Small intestine (tissue), 7 donors: ENCODE data around the gene ARPC2. TPM values are rescaled to one million over a fixed set of nuclear protein-coding genes. Genes with fewer than 3 reads are reported as not detected.

Experiments
- DNase-seq, 2 donors: peaks; one replicate each; pipeline versions ENCODE4 v3.0.0 to v3.0.0-alpha.2; 2013
- FAIRE-seq: peaks from 2 replicates; lab custom pipeline; 2012; peaks lifted over from hg19 to GRCh38; lab: Jason Lieb, UNC
- H3K27ac ChIP-seq, 3 donors: one replicate each; pipeline ENCODE4 v1.5.1; 2013; ENCODE audit warnings: low read length in 2 of 3, mild to moderate bottlenecking in 2 of 3, control low read depth in 1 of 3, inconsistent platforms in 1 of 3, low read depth in 1 of 3, moderate library complexity in 1 of 3
- H3K27me3 ChIP-seq, 3 donors: one replicate each; pipeline ENCODE4 v1.6.1; 2013; ENCODE audit warnings: low read length in 3 of 3, inconsistent platforms in 1 of 3; ENCODE audit not compliant: control insufficient read depth in 3 of 3, insufficient read depth in 3 of 3
- H3K36me3 ChIP-seq, 3 donors: one replicate each; pipeline ENCODE4 v1.6.1; 2013; ENCODE audit warnings: low read length in 3 of 3, inconsistent platforms in 1 of 3, low read depth in 1 of 3, mild to moderate bottlenecking in 1 of 3, moderate library complexity in 1 of 3; ENCODE audit not compliant: control insufficient read depth in 3 of 3, insufficient read depth in 2 of 3
- H3K4me1 ChIP-seq, 3 donors: one replicate each; pipeline ENCODE4 v1.6.1; 2013; ENCODE audit warnings: low read length in 2 of 3, inconsistent platforms in 1 of 3, low read depth in 1 of 3, mild to moderate bottlenecking in 1 of 3, moderate library complexity in 1 of 3; ENCODE audit not compliant: control insufficient read depth in 3 of 3, insufficient read depth in 2 of 3
- H3K4me3 ChIP-seq, 3 donors: one replicate each; pipeline ENCODE4 v1.5.1; 2013; ENCODE audit warnings: low read length in 3 of 3, control low read depth in 1 of 3, inconsistent platforms in 1 of 3, low read depth in 1 of 3, mild to moderate bottlenecking in 1 of 3, moderate library complexity in 1 of 3
- H3K9me3 ChIP-seq, 2 donors: one replicate each; pipeline ENCODE4 v1.6.1; 2013; ENCODE audit warnings: low read depth in 1 of 2, low read length in 1 of 2; ENCODE audit not compliant: control insufficient read depth in 2 of 2, insufficient read depth in 1 of 2
- WGBS, 3 donors: extraction: QIAGEN DNeasy Blood & Tissue Kit; methylation state at CpG; one replicate each; pipeline ENCODE4 v1.1.7; 2013; 5-methylcytosine and 5-hydroxymethylcytosine counted together
- polyA plus RNA-seq, 4 donors: library from polyadenylated mRNA; stranded (reverse) in 3 of 4; unstranded in 1 of 4; fragments of 200-250 nt in 3 of 4; fragments of 120-200 nt in 1 of 4; gene quantifications; one replicate each; pipeline versions ENCODE4 v1.2.1 to v1.2.3, GENCODE V29; 2013
- donor health status: healthy with polysubstance abuse.
- donor health status: control.
- donor health status: control.
- donor health status: Bipolar disorder and iron deficiency.
- donor health status: healthy.

ARPC2 gene
- polyA plus RNA-seq, 4 donors: 242 to 300 (median 270) TPM

DNA sequence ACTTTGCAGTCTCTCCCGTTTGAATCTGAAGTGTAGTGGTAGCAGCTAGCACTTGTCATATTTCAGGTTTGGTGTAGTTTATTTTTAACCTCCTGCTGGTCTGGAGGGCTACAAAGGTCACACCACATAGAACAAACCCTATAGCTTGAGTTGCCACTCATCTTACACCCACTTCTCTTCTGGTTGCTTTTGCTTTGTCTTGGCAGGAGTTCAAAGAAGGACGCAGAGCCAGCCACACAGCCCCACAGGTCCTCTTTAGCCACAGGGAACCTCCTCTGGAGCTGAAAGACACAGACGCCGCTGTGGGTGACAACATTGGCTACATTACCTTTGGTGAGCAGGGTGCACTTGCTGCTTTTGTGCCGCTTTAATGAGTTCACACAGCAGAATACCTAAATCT, 28.2 kb downstream of the ARPC2 start:
- Histone ChIP-seq H3K36me3 (peaks cover 33 to 67% (median 45%) of the 10 kb centered on the region in 3 donors), H3K4me3 (no peak overlapping the region), H3K4me1 (peaks cover 0 to 6% (median 0%) of the 10 kb centered on the region in 3 donors), H3K9me3 (no peaks in the 10 kb centered on the region), H3K27ac (no peak overlapping the region), H3K27me3 (no peaks in the 10 kb centered on the region)
- DNase-seq (no peak), FAIRE-seq (no peak)
- 60 to 77% (median 69%) methylated on average over 5 of the region's 5 CpGs for WGBS, 3 donors

DNA sequence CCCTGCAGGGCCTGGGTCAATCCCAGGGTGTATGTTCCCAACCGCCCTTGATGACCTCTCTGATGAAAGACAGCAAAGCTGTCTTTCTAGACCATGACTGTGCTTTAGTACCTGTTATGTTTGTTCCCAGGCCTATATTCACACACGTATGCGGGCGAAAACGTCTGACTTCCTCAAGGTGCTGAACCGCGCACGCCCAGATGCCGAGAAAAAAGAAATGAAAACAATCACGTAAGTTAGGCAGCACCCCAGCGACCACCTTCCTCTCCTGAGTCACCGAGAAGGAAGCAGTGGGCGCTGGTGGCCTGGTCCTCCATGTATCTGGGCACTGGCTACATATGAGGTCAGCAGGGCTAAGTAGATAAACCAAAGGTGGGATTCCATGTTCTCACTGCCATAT, 32.7 kb downstream of the ARPC2 start:
- Histone ChIP-seq H3K4me1 (peaks cover 0 to 5% (median 0%) of the 10 kb centered on the region in 3 donors), H3K36me3 (peaks cover 41 to 86% (median 49%) of the 10 kb centered on the region in 3 donors), H3K27ac (no peak overlapping the region), H3K4me3 (no peak overlapping the region), H3K27me3 (no peaks in the 10 kb centered on the region), H3K9me3 (no peaks in the 10 kb centered on the region)
- DNase-seq (no peak), FAIRE-seq (no peak)
- WGBS, 3 donors: 93 to 96% (median 94%) methylated on average over 13 of the region's 13 CpGs

DNA sequence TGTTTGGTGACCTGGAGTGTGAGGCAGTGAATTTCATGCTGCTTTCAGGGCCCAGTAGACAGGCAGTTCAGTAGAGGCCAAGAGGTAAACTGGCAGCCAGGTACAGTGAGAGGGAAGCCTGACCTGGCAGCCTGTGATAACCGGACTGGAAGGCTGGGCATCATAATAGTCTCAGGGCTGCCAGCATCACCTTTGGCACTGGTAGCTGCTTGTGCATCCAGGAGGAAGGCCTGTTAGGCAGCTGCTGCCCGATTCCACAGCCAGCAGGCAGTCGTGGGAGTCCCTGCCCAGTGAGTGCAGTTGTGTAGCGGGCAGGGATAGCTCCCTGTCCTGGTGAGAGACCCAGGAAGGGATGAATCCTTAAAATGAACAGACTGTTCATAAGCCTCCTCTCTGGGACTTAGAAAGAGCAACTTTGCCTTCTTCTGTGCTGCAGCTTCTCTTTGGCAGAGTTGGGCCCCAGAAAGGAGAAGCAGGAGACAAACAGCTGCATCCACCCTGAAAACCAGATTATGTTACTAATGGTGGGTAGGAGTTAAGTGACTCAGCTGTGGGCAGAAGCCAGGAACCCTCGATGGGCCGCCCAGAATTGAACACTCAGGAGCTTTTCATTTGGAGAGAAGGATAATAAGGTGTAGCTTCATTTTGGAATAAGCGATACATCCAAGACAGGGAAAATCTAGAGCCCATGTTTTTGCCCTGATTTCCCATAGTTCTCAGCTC, 35.7 kb downstream of the ARPC2 start:
- H3K4me1 ChIP-seq: peaks cover 0 to 3% (median 0%) of the 10 kb centered on the region in 3 donors
- no peaks in the 10 kb centered on the region for H3K9me3 ChIP-seq
- DNase-seq (no peak), FAIRE-seq (no peak)
- H3K36me3 ChIP-seq: peaks cover 33 to 76% (median 45%) of the 10 kb centered on the region in 3 donors
- no peak overlapping the region for H3K4me3 ChIP-seq
- 63 to 75% (median 74%) methylated on average over 7 of the region's 7 CpGs for WGBS, 3 donors
- no peak overlapping the region for H3K27ac ChIP-seq
- H3K27me3 ChIP-seq: no peaks in the 10 kb centered on the region

DNA sequence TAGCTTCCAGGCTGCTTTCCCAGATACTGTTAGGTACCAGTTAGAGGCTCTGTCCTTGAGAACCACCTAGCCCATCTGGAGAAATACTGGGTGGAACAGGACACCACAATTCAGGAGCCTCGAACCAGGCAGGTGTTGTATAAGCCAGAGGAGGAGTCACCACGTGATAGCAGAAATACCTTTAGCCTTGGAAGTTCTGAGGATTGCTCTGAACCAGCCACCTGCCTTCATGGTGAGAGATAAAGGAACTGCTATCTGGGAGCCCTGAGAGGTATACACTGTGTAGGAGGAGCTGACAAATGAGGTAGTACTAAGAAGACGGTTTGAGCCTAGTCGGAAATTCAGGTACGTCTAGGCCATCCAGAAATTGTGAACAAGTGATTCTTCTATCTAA, 36.2 kb downstream of the ARPC2 start:
- Histone ChIP-seq H3K9me3 (no peaks in the 10 kb centered on the region), H3K27ac (no peak overlapping the region), H3K4me1 (peaks cover 0 to 3% (median 0%) of the 10 kb centered on the region in 3 donors), H3K4me3 (no peak overlapping the region), H3K27me3 (no peaks in the 10 kb centered on the region), H3K36me3 (peaks cover 27 to 71% (median 43%) of the 10 kb centered on the region in 3 donors)
- no peak for FAIRE-seq
- peak in 1 of 2 donors; percentile 61 for DNase-seq
- WGBS, 3 donors: 17 to 63% (median 37%) methylated on average over 5 of the region's 5 CpGs

DNA sequence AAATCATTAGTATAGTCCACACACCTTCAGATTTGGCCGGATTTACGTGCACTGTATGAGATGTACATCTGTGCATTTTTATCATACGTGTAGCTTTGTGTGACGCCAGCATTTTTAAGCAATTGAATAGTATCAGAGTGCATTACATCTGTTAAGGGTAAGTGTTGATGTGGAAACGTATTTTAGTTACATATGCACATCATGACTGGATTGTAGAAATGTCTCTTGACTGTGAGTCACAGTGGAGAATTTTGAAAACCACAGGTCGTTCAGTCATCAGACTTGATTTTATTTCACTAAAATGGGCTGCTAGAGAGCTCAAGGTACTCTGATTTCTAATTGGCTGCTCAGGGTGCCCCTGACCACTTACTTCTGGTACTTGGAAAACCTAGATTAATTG, 38.5 kb downstream of the ARPC2 start:
- H3K27ac ChIP-seq: no peak overlapping the region
- 71 to 92% (median 84%) methylated on average over 6 of the region's 6 CpGs for WGBS, 3 donors
- peaks cover 12 to 52% (median 31%) of the 10 kb centered on the region in 3 donors for H3K36me3 ChIP-seq
- H3K4me1 ChIP-seq: peaks cover 0 to 6% (median 0%) of the 10 kb centered on the region in 3 donors
- no peak for DNase-seq
- H3K9me3 ChIP-seq: no peaks in the 10 kb centered on the region
- no peaks in the 10 kb centered on the region for H3K27me3 ChIP-seq
- H3K4me3 ChIP-seq: no peak overlapping the region
- FAIRE-seq: no peak

DNA sequence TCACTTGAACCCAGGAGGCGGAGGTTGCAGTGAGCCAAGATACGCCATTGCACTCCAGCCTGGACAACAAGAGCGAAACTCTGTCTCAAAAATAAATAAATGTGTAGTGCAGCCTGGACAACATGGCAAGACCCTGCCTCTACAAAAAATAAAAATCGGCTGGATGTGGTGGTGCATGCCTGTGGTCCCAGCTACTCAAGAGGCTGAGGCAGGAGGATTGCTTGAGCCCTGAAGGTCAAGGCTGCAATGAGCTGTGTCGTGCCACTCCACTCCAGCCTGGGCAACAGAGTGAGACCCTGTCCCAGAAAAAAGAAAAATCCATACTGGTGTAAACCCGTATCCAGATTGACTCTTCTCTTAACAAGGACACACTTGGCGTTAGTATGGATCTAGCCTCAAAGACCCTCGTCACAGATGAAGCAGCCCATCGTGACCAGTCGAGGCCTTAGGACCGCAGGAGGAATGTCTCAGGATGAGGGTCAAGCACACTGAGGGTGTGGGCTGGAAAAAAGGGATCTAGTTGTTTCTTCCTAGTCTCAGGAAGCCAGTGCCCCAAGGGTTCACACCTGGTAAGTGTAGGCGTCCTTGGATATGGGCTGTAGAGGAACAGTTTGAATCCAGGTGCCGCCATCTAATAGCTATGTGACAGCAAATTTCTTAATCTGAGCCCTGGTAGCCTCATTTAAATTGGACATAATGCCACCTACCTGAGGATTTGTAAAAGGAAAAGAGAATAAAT, 39.8 kb downstream of the ARPC2 start:
- peaks cover 12 to 43% (median 21%) of the 10 kb centered on the region in 3 donors for H3K36me3 ChIP-seq
- H3K4me1 ChIP-seq: peaks cover 0 to 20% (median 0%) of the 10 kb centered on the region in 3 donors
- H3K4me3 ChIP-seq: no peak overlapping the region
- DNase-seq (no peak), FAIRE-seq (no peak)
- H3K9me3 ChIP-seq: no peaks in the 10 kb centered on the region
- no peaks in the 10 kb centered on the region for H3K27me3 ChIP-seq
- no peak overlapping the region for H3K27ac ChIP-seq
- WGBS, 3 donors: 90 to 95% (median 94%) methylated on average over 13 of the region's 13 CpGs

DNA sequence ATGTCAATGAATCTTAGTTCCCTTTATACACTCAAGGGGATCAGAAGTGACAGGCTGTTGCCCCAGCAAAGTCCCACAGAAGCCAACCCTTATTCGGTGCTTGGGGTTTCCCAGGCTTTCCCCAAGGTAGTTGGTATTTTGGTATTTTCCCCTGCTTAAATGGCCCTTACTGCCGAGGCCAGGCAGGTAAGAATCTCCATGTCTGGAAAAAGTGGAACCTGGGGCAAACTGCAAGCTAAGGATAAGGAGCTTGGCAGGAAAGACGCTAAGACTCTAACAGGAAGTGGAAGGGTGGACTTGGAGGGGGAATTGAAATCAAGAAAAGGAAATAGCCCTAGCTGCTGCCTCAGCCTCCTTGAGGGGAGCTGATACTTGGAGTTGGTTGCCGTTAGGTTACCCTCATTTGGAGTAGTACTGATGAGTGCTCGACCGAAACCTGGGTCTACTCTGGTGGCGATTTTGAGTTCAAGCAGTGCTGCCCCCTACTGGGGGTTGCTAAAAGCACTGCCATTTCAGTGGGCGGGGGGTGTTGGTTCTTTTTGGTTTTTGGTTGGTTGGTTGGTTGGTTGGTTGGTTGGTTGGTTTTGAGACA, 40.5 kb downstream of the ARPC2 start:
- no peak overlapping the region for H3K4me3 ChIP-seq
- DNase-seq (peak; percentile 30 to 33), FAIRE-seq (no peak)
- H3K9me3 ChIP-seq: no peaks in the 10 kb centered on the region
- WGBS, 3 donors: 56 to 77% (median 60%) methylated on average over 8 of the region's 8 CpGs
- no peaks in the 10 kb centered on the region for H3K27me3 ChIP-seq
- peak overlapping the region in 2 of 3 donors; percentile 8 to 75 for H3K27ac ChIP-seq
- peaks cover 12 to 43% (median 21%) of the 10 kb centered on the region in 3 donors for H3K36me3 ChIP-seq
- peaks cover 0 to 27% (median 3%) of the 10 kb centered on the region in 3 donors for H3K4me1 ChIP-seq
